AG09309 (cell line): ENCODE data around the gene ERBB4.

Source experiments
- DNase-seq: peaks from one replicate; pipeline ENCODE4 v3.0.0-alpha.2; 2010; ENCODE audit warnings: low read depth
- H3K4me3 ChIP-seq: 2 replicates; pipeline ENCODE4 v1.5.1; 2011; ENCODE audit warnings: mild to moderate bottlenecking, low read depth, low read length, moderate library complexity; ENCODE audit not compliant: control insufficient read depth
- CTCF ChIP-seq: IDR thresholded peaks from 2 replicates; pipeline ENCODE4 v1.5.1; 2011; ENCODE audit warnings: mild to moderate bottlenecking, low read depth, low read length, inconsistent platforms; ENCODE audit not compliant: insufficient read depth, control insufficient read depth; ENCODE audit errors: missing control alignments

Gene ERBB4

DNA sequence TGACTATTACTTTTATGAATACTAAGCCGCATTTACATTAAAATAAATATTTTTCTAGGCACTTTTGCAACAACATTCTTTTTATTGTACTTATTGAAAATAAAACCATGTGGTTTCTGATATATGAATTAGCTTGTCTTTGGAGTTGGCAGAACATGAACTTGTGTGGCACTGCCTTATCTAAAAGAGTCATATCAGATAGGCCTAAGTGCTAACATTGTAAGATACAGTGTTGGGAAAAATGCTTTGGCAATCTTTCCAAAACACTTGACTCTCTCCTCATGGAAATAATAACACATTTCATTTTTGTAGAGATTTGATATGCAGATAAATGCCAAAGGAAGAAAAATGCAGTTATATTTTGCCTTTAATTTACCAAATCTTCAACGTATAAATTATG lies 191.7 kb downstream of the ERBB4 start:
- TF ChIP-seq CTCF: no peak
- DNase-seq: no peak
- no peak overlapping the region for H3K4me3 ChIP-seq

DNA sequence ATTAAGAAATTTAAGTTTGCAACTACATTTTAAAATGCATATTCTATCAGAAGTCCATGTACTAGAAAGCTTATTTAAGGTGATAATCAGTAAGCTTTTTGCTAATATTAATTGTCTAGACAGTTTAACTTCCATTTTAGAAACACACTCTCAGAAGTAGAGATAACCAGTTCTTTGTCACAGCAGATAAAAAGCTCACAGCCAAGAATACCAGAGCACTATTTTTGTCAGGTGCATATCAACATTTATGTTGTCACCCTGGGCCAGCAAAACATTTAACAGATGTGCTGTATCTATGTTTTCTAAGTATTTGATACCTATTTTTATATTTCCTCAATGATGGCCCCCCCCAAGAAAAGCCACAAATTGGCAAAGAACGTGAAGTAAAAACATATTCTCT lies 192.6 kb downstream of the ERBB4 start:
- no peak for TF ChIP-seq CTCF
- H3K4me3 ChIP-seq: no peak overlapping the region
- DNase-seq: no peak

- DNase-seq: no peak
- H3K4me3 ChIP-seq: no peak overlapping the region
- TF ChIP-seq CTCF: no peak
Measured at GRCh38 chr2:212344131-212344530, 194.5 kb downstream of the ERBB4 start.

DNA sequence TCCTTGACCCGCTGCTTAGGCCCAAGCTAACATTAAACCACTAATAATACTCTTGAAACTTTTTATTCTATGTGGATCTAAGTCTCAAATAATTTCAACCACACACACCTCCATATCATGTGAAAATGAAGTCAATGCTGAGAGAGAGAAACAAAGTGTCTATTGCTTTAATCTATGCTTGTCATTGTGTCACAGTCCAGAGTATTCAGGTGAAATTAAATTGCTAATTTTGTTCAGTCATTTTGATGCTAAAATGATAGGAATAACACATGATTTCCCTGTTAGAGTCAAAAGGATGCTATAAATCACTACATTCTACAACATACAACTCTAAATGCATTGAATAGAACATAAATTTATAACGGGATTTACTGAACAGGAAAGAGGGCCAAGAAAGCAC lies 195.4 kb downstream of the ERBB4 start:
- no peak for DNase-seq
- H3K4me3 ChIP-seq: no peak overlapping the region
- no peak for TF ChIP-seq CTCF

DNA sequence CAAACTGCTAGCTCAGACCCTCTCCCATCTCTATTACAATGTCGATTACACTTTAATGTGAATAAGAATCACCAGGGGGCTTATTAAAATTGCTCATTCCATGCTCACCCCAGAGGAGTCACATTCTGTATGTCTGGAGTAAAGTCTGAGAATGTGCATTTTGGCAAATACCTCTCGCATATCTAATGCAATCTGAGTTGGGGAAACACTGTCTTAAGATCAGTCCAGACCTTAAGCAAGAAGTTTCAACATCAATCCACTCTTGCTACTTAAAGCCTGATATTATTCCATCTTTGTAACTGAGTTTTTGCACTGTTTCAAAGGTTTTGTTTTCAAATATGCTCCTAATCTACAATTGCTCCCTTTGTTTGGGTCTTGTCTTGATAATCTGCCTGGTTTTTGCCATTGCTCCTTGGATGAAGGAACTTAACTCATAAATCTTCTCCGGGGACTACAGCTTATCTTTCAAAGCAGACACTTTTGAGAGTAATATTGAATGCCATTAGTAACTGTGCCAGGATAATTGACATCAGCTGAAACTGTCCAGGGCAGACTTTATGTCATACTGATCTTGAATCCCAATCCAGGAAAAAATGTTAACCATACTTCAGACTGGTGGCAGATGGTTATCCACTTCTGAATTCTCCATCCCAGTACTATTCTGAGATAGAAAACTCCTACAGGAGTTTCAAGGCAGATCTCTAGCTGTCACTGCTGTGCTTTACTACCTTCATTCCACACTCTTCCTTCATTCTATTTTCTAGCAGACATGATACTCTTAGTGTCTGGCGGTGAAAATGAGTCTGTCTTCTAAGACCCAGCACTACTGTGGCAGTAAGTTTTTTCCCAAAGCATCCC lies 200.9 kb downstream of the ERBB4 start:
- H3K4me3 ChIP-seq: no peak overlapping the region
- TF ChIP-seq CTCF: no peak
- DNase-seq: no peak

DNA sequence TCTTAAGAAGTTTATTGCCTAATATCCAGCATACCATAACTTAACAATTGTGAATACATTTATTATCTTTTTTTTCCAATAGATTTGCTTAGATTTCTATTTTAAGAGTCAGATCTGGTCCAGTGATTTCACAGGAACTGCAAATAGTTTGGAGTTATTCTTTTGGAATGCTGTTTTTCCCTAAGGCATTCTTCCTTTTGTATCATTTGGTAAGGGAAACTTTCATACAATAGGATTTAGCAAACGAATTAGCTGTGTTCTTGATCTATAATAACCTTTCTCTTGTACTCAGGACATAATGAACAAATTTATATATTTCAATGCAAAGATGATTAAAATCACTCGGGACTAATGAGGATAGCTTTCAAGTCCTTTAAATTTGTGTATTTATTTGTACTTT lies 201.6 kb downstream of the ERBB4 start:
- no peak for DNase-seq
- no peak for TF ChIP-seq CTCF
- no peak overlapping the region for H3K4me3 ChIP-seq
